Neural crest cell (in vitro differentiated cells): ENCODE results near the gene RBL1. TPM values are rescaled to one million over a fixed set of nuclear protein-coding genes. Genes with fewer than 3 reads are reported as not detected.
"Not testable (repeated sequence)": the region's sequence is repeated elsewhere in the genome, so short reads cannot be mapped to it uniquely, and the experiment has no call there.

Experiments used
- DNase-seq: peaks from one replicate; pipeline ENCODE4 v3.0.0; 2021; ENCODE audit warnings: low read depth, mixed read lengths, low spot score
- H3K27ac Mint-ChIP-seq: one replicate; pipeline ENCODE4 v1.8.0; 2021; ENCODE audit warnings: mild to moderate bottlenecking, mixed read lengths; ENCODE audit not compliant: unreplicated experiment
- H3K27me3 Mint-ChIP-seq: 2 replicates; pipeline ENCODE4 v1.8.0; 2021; ENCODE audit warnings: low read depth, mild to moderate bottlenecking, mixed read lengths
- H3K36me3 Mint-ChIP-seq: 2 replicates; pipeline ENCODE4 v1.8.0; 2021; ENCODE audit warnings: low read depth, mild to moderate bottlenecking, mixed read lengths
- H3K4me1 Mint-ChIP-seq: 2 replicates; pipeline ENCODE4 v1.8.0; 2021; ENCODE audit warnings: mixed read lengths
- H3K4me3 Mint-ChIP-seq: one replicate; pipeline ENCODE4 v1.8.0; 2021; ENCODE audit warnings: mild to moderate bottlenecking, mixed read lengths
- H3K9me3 Mint-ChIP-seq: 2 replicates; pipeline ENCODE4 v1.8.0; 2021; ENCODE audit warnings: mixed read lengths
- CTCF ChIP-seq: fragments of 200-600 bp; sonication (generic); conservative IDR thresholded peaks from 2 replicates; pipeline ENCODE4 v1.5.0; 2021; ENCODE audit warnings: antibody characterized with exemption, mild to moderate bottlenecking
- total RNA-seq: library from RNA; stranded (reverse); gene quantifications from 2 replicates; pipeline ENCODE4 v1.2.1, GENCODE V29; 2021

Gene RBL1
- total RNA-seq, 1 donor from 2014 or later: 25.6 TPM

- DNase-seq: no peak
- Mint-ChIP-seq H3K4me3 (no peak overlapping the region), H3K4me1 (no peaks in the 10 kb centered on the region), H3K9me3 (no peaks in the 10 kb centered on the region), H3K27ac (no peak overlapping the region), H3K36me3 (no peaks in the 10 kb centered on the region), H3K27me3 (no peaks in the 10 kb centered on the region)
- TF ChIP-seq CTCF: no peak
Observed at GRCh38 chr20:37133952-37134351, 38.2 kb upstream of the RBL1 start.

GRCh38 chr20:37131486-37131885 is 35.7 kb upstream of the RBL1 start:
- H3K9me3 Mint-ChIP-seq: no peaks in the 10 kb centered on the region
- H3K27ac Mint-ChIP-seq: no peak overlapping the region
- no peak for DNase-seq
- H3K27me3 Mint-ChIP-seq: no peaks in the 10 kb centered on the region
- no peak for TF ChIP-seq CTCF
- no peaks in the 10 kb centered on the region for H3K36me3 Mint-ChIP-seq
- H3K4me1 Mint-ChIP-seq: no peaks in the 10 kb centered on the region
- no peak overlapping the region for H3K4me3 Mint-ChIP-seq

DNA sequence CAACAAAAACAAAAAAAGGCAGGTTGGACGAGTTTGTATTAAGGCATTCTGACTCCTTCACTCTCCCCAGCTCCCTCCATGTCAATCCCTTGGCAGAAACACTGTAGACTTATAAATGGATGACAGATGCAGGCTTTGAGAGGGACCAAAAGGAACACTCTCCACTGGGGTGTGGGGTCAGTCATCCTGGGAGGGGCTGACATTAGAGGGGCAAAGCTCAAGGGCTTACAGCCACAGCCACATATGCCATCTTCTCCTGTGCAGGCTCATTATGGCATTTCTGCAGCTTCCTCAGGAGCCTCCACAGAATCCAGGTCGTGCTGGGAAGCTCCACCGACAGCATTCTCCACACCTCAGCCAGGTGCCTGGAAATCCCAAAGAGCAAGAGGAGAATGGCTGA is 33.0 kb upstream of the RBL1 start:
- Mint-ChIP-seq H3K36me3 (no peaks in the 10 kb centered on the region), H3K4me1 (no peaks in the 10 kb centered on the region), H3K4me3 (no peak overlapping the region), H3K27ac (no peak overlapping the region), H3K27me3 (no peaks in the 10 kb centered on the region), H3K9me3 (no peaks in the 10 kb centered on the region)
- no peak for DNase-seq
- TF ChIP-seq CTCF: no peak

- not testable (repeated sequence) for DNase-seq, H3K27me3 Mint-ChIP-seq, H3K4me3 Mint-ChIP-seq, H3K9me3 Mint-ChIP-seq, H3K4me1 Mint-ChIP-seq, H3K36me3 Mint-ChIP-seq, H3K27ac Mint-ChIP-seq
Observed at GRCh38 chr20:37126290-37126689, 30.5 kb upstream of the RBL1 start.

DNA sequence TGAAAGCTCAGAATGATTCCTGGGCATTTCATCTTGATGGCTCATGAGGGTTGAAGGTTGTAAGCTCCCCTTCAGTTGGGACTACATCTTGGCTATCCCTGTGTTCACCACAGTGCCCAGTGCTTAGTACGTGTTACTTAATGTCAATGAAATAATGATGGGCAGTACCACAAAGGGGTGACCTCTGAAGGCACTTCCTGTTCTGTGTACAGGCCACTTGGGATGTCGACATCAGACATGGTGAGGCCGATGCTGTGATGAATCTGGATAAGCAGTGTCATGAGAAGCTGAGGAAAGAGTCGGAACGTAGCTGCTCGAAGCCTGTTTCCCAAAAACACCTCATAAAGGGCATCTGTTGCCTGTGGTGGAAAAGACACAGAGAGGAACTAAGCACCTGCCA is 27.6 kb upstream of the RBL1 start:
- no peak for TF ChIP-seq CTCF
- H3K4me3 Mint-ChIP-seq: no peak overlapping the region
- no peaks in the 10 kb centered on the region for H3K36me3 Mint-ChIP-seq
- DNase-seq: no peak
- no peak overlapping the region for H3K27ac Mint-ChIP-seq
- no peaks in the 10 kb centered on the region for H3K27me3 Mint-ChIP-seq
- H3K4me1 Mint-ChIP-seq: no peaks in the 10 kb centered on the region
- no peaks in the 10 kb centered on the region for H3K9me3 Mint-ChIP-seq

DNA sequence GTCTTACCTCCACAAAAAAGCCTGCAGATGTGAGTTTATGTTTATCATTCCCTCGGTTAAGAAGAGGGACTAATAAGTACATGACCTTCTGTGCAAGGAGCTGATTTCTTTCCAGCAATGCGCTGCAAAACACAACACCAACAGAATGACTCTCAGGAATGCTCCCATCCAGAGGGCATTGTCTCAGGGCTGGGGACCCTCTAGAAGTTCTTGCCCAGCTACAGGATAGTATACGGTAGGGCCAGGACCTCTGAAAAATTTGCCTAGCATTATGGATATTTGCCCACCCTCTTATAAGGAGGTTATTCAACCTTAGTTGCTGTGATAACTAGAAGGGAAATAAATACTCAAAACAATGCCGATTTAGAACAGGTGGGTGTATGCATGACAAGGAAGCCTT is 24.7 kb upstream of the RBL1 start:
- H3K27ac Mint-ChIP-seq: no peak overlapping the region
- DNase-seq: no peak
- no peaks in the 10 kb centered on the region for H3K4me1 Mint-ChIP-seq
- TF ChIP-seq CTCF: no peak
- no peaks in the 10 kb centered on the region for H3K9me3 Mint-ChIP-seq
- H3K36me3 Mint-ChIP-seq: no peaks in the 10 kb centered on the region
- H3K4me3 Mint-ChIP-seq: no peak overlapping the region
- no peaks in the 10 kb centered on the region for H3K27me3 Mint-ChIP-seq
